Endothelial cell of umbilical vein (primary cell): Measurements from ENCODE around the gene SELPLG.

Experiments used
- EZH2 ChIP-seq: IDR thresholded peaks from 2 replicates; pipeline ENCODE4 v1.6.1; 2012; ENCODE audit warnings: borderline replicate concordance, low read depth, mild to moderate bottlenecking, moderate library complexity, low read length, inconsistent platforms; ENCODE audit not compliant: severe bottlenecking
- JUN ChIP-seq: IDR thresholded peaks from 2 replicates; pipeline ENCODE4 v1.6.1; 2011; ENCODE audit warnings: borderline replicate concordance, low read depth; ENCODE audit not compliant: insufficient read length, insufficient read depth
- POLR2A ChIP-seq: IDR thresholded peaks from 2 replicates; pipeline ENCODE4 v1.6.1; 2012; ENCODE audit warnings: low read depth, mild to moderate bottlenecking, control low read depth, low read length
- POLR2AphosphoS5 ChIP-seq: IDR thresholded peaks from 2 replicates; pipeline ENCODE4 v1.6.1; 2012; ENCODE audit warnings: low read depth, mild to moderate bottlenecking, control low read depth, low read length, moderate library complexity; ENCODE audit not compliant: insufficient read depth
- TF ChIP-seq, protein P1 (sequence below), 2 donors: IDR thresholded peaks; 1 replicate in 1 of 2; 2 replicates in 1 of 2; pipeline ENCODE4 v1.5.1; 2011; ENCODE audit warnings: low read length in 2 of 2, mild to moderate bottlenecking in 2 of 2, moderate library complexity in 2 of 2, control low read depth in 1 of 2, inconsistent platforms in 1 of 2, low read depth in 1 of 2; ENCODE audit not compliant: insufficient read depth in 1 of 2; ENCODE audit errors: extremely low read depth in 1 of 2
- TF ChIP-seq, protein P2 (sequence below): IDR thresholded peaks from 2 replicates; pipeline ENCODE4 v1.6.1; 2011; ENCODE audit not compliant: insufficient read depth, insufficient read length

DNA sequence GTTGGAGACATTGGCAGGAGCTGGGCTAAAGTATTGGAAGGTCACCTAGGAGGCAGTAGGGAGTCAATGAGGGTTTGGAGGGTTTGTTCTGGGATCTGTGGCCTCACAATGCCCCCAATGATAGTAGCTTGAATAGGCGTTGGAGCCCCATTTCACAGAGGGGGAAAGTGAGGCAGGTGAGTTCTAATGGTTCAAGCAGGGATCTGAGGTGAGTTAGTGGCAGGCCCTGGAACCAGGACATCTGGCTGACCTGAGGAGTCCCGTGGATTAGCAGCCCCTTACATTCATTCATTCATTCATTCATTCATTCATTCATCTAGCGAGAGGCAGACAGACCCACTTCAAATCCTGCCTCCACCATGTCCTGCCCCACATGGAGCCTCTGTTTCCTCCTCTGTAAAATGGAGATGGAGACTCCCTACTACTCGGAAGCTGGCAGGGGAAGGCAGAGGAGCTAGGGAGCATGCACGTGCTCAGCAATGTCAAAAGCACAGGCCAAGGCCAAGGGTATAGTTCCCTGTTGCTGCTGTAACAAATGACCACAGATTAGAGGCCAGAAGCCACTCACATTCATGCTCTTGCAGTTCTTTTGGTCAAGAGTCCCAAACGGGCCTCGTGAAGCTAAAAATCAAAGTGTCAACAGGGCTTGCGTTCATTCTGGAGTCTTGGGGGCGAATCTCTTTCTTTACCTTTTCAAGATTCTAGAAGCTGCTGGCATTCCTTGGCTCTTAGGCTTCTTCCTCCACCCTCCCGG is 33.6 kb downstream of the SELPLG start:
- TF ChIP-seq, protein P1, sequence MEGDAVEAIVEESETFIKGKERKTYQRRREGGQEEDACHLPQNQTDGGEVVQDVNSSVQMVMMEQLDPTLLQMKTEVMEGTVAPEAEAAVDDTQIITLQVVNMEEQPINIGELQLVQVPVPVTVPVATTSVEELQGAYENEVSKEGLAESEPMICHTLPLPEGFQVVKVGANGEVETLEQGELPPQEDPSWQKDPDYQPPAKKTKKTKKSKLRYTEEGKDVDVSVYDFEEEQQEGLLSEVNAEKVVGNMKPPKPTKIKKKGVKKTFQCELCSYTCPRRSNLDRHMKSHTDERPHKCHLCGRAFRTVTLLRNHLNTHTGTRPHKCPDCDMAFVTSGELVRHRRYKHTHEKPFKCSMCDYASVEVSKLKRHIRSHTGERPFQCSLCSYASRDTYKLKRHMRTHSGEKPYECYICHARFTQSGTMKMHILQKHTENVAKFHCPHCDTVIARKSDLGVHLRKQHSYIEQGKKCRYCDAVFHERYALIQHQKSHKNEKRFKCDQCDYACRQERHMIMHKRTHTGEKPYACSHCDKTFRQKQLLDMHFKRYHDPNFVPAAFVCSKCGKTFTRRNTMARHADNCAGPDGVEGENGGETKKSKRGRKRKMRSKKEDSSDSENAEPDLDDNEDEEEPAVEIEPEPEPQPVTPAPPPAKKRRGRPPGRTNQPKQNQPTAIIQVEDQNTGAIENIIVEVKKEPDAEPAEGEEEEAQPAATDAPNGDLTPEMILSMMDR (IDR thresholded peaks at IDR 0.05; ENCODE audit: extremely low read depth in 1 of 2, insufficient read depth in 1 of 2, low read depth in 1 of 2, low read length in 2 of 2), result no peak
- TF ChIP-seq JUN, result no peak
- no peak for TF ChIP-seq EZH2
- TF ChIP-seq, protein P2, sequence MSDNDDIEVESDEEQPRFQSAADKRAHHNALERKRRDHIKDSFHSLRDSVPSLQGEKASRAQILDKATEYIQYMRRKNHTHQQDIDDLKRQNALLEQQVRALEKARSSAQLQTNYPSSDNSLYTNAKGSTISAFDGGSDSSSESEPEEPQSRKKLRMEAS, result no peak
- no peak for TF ChIP-seq POLR2A
- TF ChIP-seq POLR2AphosphoS5, result no peak
